ENCODE results near the gene CNTN4. TPM values are rescaled to one million over a fixed set of nuclear protein-coding genes. Genes with fewer than 3 reads are reported as not detected.

CNTN4 gene
- total and polyA plus RNA-seq, 2 of the 8 experiments (the other 6 are each of a cell fraction or from before 2014, with no cell fraction given) = 0.41 to 2.2 TPM

DNA sequence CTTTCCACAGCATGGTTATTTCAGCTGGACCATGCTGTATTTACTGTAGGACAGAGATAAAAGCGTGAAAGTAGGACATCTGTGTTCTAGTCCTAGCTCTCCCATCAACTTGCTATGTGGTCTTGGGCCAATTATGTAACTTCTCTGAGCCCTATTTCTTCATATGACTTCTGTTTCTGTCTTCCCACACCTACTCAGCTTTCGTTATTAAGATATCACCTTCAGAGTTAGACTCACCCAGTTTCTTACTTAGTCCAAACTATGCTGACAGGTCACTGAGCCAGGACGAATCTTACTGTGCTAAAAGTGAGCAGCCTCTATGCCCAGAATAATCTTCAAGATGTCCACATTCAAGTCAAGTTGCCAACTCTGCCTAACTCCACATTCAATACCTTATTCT lies 727.8 kb downstream of the CNTN4 start:
- Histone ChIP-seq H3K79me2 (ENCODE audit: control insufficient read depth in 1 of 2, insufficient read depth in 2 of 2, low read length in 2 of 2) (no peaks in the 10 kb centered on the region), H4K8ac (ENCODE audit: extremely low read depth, insufficient read depth, low read length) (no peak overlapping the region), H3K14ac (ENCODE audit: insufficient read length) (no peak overlapping the region), H2AK5ac (ENCODE audit: low read depth, low read length) (no peak overlapping the region), H3K4me3 (ENCODE audit: extremely low read depth in 1 of 4, insufficient read depth in 2 of 4, low read depth in 3 of 4, low read length in 4 of 4) (no peak overlapping the region), H3K9me3 (ENCODE audit: insufficient read depth in 2 of 2, low read depth in 1 of 2, low read length in 1 of 2) (no peaks in the 10 kb centered on the region), H2AFZ (ENCODE audit: low read length) (no peak overlapping the region), H3K36me3 (ENCODE audit: control insufficient read depth in 2 of 4, insufficient read depth in 4 of 4, low read length in 3 of 4) (no peaks in the 10 kb centered on the region), H3K4ac (replicated peaks; ENCODE audit: insufficient read length, low read depth, low read length) (no peak overlapping the region), H3K18ac (ENCODE audit: extremely low read depth, low read length) (no peak overlapping the region), H3K4me1 (replicated peaks in 1 of 4; ENCODE audit: control insufficient read depth in 3 of 4, insufficient read depth in 4 of 4, low read length in 3 of 4) (no peaks in the 10 kb centered on the region), H2BK12ac (ENCODE audit: low read depth, low read length) (no peak overlapping the region), H3K56ac (replicated peaks; ENCODE audit: insufficient read length, low read depth, low read length) (no peak overlapping the region), H3K79me1 (ENCODE audit: low read depth, low read length) (no peaks in the 10 kb centered on the region), H2BK5ac (ENCODE audit: low read depth, low read length) (no peak overlapping the region), H3K27ac (ENCODE audit: low read depth, low read length) (no peak overlapping the region), H4K5ac (ENCODE audit: insufficient read length, low read depth, low read length) (no peak overlapping the region), H3K4me2 (ENCODE audit: insufficient read depth in 1 of 2, low read depth in 2 of 2, low read length in 2 of 2) (no peak overlapping the region), H3K27me3 (replicated peaks in 1 of 4; ENCODE audit: control insufficient read depth in 3 of 4, extremely low read depth in 1 of 4, insufficient read depth in 3 of 4, low read length in 3 of 4) (no peaks in the 10 kb centered on the region), H2BK15ac (ENCODE audit: low read length) (no peak overlapping the region), H2BK20ac (ENCODE audit: low read length) (no peak overlapping the region), H3K9ac (replicated peaks in 1 of 4; ENCODE audit: extremely low read depth in 1 of 4, low read depth in 3 of 4, low read length in 3 of 4) (no peak overlapping the region), H3K23me2 (ENCODE audit: low read depth, low read length) (no peaks in the 10 kb centered on the region), H3K23ac (ENCODE audit: insufficient read length) (no peak overlapping the region), H2BK120ac (replicated peaks; ENCODE audit: low read depth, low read length) (no peak overlapping the region), H4K91ac (replicated peaks; ENCODE audit: insufficient read length, low read length) (no peak overlapping the region), H4K20me1 (replicated peaks in 1 of 2; ENCODE audit: control insufficient read depth in 1 of 2, insufficient read depth in 2 of 2, low read length in 2 of 2) (no peaks in the 10 kb centered on the region)
- no peak for FAIRE-seq
- WGBS, 2 experiments (ENCODE audit: extremely low coverage in 1 of 2, insufficient coverage in 1 of 2, insufficient read length in 1 of 2, insufficient replicate concordance in 2 of 2, low coverage in 1 of 2, low lambda C conversion rate in 2 of 2, missing lambda C conversion rate in 1 of 2) = 88% methylated on average over 3 of the region's 3 CpGs; no CpG with 5 or more reads in 1 of the 2 experiments
- ChIA-PET CTCF (ENCODE audit: partially characterized antibody) (interaction anchor here (1.4 kb wide), 1 partner anchor 21 kb away, joined by 5 read pairs; no protein-coding TSS in a partner anchor), POLR2A (ENCODE audit: partially characterized antibody) (no interaction called here)
- no peak for DNase-seq (ENCODE audit: low read depth in 1 of 2, low spot score in 2 of 2)
- TF ChIP-seq, protein P1, sequence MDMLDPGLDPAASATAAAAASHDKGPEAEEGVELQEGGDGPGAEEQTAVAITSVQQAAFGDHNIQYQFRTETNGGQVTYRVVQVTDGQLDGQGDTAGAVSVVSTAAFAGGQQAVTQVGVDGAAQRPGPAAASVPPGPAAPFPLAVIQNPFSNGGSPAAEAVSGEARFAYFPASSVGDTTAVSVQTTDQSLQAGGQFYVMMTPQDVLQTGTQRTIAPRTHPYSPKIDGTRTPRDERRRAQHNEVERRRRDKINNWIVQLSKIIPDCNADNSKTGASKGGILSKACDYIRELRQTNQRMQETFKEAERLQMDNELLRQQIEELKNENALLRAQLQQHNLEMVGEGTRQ (IDR thresholded peaks at IDR 0.05; ENCODE audit: low read length) = no peak
- TF ChIP-seq BCL11A (IDR thresholded peaks at IDR 0.05; ENCODE audit: low read depth in 2 of 2, low read length in 2 of 2) (no peak), TAF7 (optimal IDR thresholded peaks at IDR 0.05; ENCODE audit: borderline replicate concordance, low read depth, low read length) (no peak), TEAD4 (IDR thresholded peaks at IDR 0.05; ENCODE audit: low read depth, low read length) (no peak), JUND (IDR thresholded peaks at IDR 0.05; ENCODE audit: low read length) (no peak)
